ENCODE results near the gene SNRNP25.

SNRNP25 gene

DNA sequence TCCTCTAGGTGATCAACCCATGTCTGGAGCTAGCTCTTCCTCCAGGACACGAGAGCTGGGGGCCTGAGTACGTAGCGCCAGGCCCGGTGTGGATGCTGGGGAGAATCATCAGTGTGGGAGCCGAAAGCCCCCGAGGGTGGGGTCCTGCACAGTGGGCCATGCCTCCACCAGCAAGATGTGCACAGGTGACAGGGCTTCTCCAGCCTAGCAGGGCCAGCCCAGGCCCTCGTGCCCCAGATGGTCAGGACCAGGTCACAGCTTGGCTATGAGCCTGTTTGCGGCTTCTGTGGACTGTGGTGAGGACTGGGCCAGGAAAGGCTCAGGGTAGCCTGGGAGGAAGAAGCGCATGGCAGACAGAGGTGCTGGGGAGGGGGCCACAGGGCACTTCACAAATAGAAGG, 32.2 kb downstream of the SNRNP25 start:
- Mint-ChIP-seq H3K27me3 (ENCODE audit: low read depth, poor library complexity) (no peaks in the 10 kb centered on the region), H3K27ac (no peak overlapping the region), H3K4me1 (peaks cover 18% of the 10 kb centered on the region), H3K36me3 (ENCODE audit: low read depth) (peaks cover 13% of the 10 kb centered on the region), H3K9me3 (no peaks in the 10 kb centered on the region), H3K4me3 (no peak overlapping the region)
- no peak for DNase-seq
- TF ChIP-seq, protein P1, sequence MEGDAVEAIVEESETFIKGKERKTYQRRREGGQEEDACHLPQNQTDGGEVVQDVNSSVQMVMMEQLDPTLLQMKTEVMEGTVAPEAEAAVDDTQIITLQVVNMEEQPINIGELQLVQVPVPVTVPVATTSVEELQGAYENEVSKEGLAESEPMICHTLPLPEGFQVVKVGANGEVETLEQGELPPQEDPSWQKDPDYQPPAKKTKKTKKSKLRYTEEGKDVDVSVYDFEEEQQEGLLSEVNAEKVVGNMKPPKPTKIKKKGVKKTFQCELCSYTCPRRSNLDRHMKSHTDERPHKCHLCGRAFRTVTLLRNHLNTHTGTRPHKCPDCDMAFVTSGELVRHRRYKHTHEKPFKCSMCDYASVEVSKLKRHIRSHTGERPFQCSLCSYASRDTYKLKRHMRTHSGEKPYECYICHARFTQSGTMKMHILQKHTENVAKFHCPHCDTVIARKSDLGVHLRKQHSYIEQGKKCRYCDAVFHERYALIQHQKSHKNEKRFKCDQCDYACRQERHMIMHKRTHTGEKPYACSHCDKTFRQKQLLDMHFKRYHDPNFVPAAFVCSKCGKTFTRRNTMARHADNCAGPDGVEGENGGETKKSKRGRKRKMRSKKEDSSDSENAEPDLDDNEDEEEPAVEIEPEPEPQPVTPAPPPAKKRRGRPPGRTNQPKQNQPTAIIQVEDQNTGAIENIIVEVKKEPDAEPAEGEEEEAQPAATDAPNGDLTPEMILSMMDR (IDR thresholded peaks at IDR 0.05), result no peak

DNA sequence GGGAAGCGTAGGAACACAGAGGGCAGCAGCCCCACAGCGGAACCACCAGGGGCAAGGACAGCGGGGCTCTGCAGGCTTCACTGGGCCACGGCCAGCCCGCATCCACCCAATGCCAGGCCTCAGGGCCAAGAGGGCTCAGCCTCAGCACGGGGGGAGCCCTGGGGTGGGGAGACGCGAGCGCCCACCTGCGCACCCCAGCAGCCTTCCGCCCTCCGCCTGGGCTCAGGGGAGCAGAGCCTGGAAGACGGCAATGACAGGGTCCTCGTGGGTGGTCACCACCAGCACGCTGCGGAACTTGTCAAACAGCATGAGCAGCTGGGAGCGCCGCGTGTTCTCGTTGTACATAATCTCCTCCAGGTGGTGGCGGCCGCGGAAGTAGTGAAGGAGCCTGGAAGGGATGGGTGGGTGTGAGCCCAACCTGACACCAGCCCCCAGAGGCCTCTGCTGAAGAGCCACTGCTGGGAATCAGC, 32.9 kb downstream of the SNRNP25 start:
- Mint-ChIP-seq H3K4me3 (no peak overlapping the region), H3K9me3 (no peaks in the 10 kb centered on the region)
- TF ChIP-seq, protein P1 (IDR thresholded peaks at IDR 0.05), result no peak

DNA sequence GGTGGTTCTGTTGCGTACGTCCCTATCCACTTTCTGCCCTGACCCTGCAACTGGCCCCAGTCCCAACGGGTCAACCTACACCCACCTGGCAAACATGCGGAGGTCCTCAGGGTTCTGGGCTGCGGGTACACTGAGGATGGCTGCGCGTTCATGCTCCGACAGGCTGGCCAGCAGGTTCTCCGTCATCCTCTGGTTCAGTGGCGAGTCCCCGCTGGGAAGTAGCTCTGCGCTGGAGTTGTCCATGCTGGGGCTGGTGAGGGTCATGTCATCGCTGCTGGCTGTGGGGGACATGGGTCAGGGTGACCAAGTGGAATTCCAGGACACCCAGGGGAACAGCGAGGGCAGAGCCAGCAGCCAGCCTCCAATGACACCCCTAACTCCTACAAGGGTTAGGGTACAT, 35.0 kb downstream of the SNRNP25 start:
- Mint-ChIP-seq H3K36me3 (ENCODE audit: low read depth) (peaks cover 13% of the 10 kb centered on the region), H3K9me3 (no peaks in the 10 kb centered on the region), H3K27ac (no peak overlapping the region), H3K4me1 (peaks cover 15% of the 10 kb centered on the region), H3K27me3 (ENCODE audit: low read depth, poor library complexity) (no peaks in the 10 kb centered on the region), H3K4me3 (no peak overlapping the region)
- TF ChIP-seq, protein P1 (IDR thresholded peaks at IDR 0.05), result no peak
- no peak for DNase-seq

More for the DNA sequence above, 32.9 kb downstream of the SNRNP25 start:
- peaks cover 13% of the 10 kb centered on the region for H3K36me3 Mint-ChIP-seq (ENCODE audit: low read depth)
- no peak overlapping the region for H3K27ac Mint-ChIP-seq
- DNase-seq, result no peak
- no peaks in the 10 kb centered on the region for H3K27me3 Mint-ChIP-seq (ENCODE audit: low read depth, poor library complexity)
- peaks cover 18% of the 10 kb centered on the region for H3K4me1 Mint-ChIP-seq

DNA sequence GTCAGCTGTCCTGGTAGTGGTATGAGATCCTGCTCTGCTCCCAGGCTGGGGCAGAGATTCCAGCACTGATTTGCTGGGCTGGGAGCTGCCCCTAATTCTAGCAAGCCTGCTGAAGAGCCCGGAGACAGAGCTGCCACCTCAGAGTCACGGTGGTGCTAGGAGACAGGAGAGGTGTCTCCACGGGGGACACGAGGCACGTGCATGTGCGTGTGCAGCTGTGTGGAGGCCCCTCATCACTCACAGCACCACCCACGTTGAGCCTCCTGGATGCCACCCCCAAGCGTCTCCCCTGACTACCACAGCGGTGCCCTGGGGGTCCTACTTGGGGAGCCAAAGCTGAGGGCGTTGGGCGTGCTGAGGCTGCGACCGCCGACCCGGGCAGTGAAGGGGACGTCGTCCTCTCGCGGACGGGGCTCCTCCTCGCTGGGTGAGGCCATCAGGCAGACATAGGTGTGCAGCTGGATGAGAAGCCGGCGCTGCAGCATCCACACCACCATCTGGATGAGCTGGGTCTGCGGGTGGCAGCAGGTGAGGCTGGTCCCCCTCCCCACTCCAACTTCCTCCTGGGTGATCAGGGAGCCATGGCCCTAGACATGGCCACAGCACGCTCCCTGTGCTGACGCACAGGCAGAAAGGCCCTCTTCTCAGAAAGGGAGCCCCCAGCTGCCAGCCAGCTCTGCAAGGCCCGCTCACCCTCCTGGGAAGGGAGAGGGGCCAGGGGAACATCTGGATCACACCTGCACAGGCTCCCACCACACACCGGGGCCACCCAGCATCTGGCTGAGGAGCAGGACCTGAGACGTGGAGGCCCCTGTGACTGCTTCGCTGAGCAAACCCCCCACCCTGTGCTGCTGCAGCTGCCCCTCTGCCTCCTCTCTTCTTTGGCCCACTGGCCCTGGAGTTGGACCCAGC, 36.0 kb downstream of the SNRNP25 start:
- no peak overlapping the region for H3K4me3 Mint-ChIP-seq
- DNase-seq, result no peak
- no peak overlapping the region for H3K27ac Mint-ChIP-seq
- no peaks in the 10 kb centered on the region for H3K9me3 Mint-ChIP-seq
- peaks cover 14% of the 10 kb centered on the region for H3K36me3 Mint-ChIP-seq (ENCODE audit: low read depth)
- TF ChIP-seq, protein P1 (IDR thresholded peaks at IDR 0.05), result no peak
- H3K27me3 Mint-ChIP-seq (ENCODE audit: low read depth, poor library complexity), result no peaks in the 10 kb centered on the region
- H3K4me1 Mint-ChIP-seq, result peaks cover 5% of the 10 kb centered on the region

DNA sequence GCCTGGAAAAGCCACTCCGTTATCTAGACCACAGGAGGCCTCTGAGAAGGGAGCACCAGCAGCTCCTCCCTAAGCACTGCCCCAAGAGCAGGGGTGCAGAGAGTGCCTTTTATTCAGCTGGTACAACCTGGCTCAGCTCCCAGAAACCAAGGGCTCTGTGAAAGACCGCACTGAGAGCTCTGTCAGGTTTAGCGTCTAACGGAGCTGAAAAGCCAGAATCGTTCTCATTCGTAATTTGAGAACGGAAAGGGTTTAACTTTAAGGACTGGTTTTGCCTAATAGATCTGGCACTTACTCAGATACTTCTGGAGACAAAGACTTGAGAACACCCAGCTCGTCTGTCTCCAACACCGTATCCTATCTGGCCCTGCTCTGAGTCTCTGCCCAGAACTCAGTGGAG, 37.9 kb downstream of the SNRNP25 start:
- TF ChIP-seq, protein P1 (IDR thresholded peaks at IDR 0.05), result no peak
- H3K27me3 Mint-ChIP-seq (ENCODE audit: low read depth, poor library complexity), result no peaks in the 10 kb centered on the region
- H3K9me3 Mint-ChIP-seq, result no peaks in the 10 kb centered on the region
- no peak overlapping the region for H3K4me3 Mint-ChIP-seq
- no peak overlapping the region for H3K27ac Mint-ChIP-seq
- H3K4me1 Mint-ChIP-seq, result no peaks in the 10 kb centered on the region
- H3K36me3 Mint-ChIP-seq (ENCODE audit: low read depth), result peaks cover 12% of the 10 kb centered on the region
- no peak for DNase-seq

Data from nephron progenitor cell (in vitro differentiated cells).